Non-pigmented ciliary epithelial cell (primary cell): ENCODE data around the gene PGF.
"Not testable (repeated sequence)": the region's sequence is repeated elsewhere in the genome, so short reads cannot be mapped to it uniquely, and the experiment has no call there.

ENCODE experiments used
- DNase-seq: peaks from one replicate; pipeline ENCODE4 v3.0.0-alpha.2; 2010; ENCODE audit warnings: low read depth

PGF gene

DNA sequence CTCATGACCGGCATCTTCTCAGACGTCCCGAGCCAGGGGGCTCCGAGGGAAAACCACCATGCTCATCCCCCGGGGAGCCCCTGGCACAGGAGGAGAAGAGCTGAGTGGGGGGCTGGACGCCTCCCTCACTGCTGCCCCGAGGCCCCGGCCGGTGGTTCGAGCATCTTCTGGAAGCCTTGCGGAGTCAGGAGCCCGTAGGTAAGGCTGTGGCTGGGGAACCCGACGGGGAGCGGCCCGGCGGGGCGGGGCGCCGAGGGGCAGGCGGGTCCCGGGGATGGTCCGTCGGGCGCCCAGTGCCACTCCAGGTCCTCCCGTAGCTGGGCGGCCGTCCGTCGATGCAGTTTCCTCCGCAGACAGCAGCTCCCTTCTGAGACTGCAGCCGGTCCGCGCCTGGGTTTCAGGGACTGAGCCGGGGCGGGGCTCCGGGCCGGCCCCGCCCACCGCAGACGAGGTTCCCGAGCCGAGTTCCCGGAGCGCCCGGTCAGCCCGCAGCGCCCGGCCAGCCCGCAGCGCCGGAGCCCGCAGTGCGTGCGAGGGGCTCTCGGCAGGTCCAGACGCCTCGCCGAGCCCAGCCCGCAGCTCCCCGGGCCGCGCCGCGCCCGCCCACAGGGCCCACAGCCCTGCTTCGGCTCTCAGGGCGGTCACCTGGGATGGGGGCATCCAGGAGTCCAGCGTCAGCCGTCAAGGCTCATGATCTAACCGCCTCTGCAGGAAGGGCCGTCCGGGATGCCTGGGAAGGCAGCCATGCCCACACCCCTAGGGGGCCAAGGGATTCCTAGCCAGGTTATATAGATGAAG is at the start of gene PGF:
Gene PGF (minus strand): TSS at position 369 of the 798 bp plus-strand sequence. CDS start 355 bp downstream, at position 14.
- DNase-seq, result no peak

DNA sequence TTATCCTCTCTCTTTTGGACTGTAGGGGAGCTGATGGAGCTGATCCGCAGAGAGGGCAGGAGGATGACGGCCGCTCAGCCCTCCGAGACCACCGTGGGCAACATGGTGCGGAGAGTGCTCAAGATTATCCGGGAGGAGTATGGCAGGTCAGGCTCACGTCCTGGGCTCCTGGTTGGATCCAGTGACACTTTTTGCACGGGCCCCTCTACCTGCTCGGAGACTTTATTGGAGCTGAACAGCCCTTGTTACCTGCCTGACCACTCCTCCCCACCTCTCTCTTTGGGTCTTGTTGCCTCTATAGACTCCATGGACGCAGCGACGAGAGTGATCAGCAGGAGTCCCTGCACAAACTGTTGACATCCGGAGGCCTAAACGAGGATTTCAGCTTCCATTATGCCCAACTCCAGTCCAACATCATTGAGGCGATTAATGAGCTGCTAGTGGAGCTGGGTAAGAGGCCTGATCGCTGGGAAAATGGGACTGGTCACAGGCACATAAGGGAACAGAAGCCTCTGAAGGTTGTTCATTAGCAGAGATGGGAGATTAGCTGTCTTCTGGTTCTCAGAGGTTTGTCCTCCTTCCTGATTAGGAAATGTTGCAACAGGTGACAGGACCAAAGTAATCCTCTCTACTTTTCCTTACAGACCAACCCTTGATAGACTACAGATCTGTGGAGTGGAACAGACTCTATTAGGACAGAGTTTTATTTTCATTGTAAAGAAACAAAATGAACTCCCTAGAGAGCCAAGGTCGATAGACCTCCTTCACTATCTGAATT is 48.0 kb upstream of the PGF start:
- no peak for DNase-seq

DNA sequence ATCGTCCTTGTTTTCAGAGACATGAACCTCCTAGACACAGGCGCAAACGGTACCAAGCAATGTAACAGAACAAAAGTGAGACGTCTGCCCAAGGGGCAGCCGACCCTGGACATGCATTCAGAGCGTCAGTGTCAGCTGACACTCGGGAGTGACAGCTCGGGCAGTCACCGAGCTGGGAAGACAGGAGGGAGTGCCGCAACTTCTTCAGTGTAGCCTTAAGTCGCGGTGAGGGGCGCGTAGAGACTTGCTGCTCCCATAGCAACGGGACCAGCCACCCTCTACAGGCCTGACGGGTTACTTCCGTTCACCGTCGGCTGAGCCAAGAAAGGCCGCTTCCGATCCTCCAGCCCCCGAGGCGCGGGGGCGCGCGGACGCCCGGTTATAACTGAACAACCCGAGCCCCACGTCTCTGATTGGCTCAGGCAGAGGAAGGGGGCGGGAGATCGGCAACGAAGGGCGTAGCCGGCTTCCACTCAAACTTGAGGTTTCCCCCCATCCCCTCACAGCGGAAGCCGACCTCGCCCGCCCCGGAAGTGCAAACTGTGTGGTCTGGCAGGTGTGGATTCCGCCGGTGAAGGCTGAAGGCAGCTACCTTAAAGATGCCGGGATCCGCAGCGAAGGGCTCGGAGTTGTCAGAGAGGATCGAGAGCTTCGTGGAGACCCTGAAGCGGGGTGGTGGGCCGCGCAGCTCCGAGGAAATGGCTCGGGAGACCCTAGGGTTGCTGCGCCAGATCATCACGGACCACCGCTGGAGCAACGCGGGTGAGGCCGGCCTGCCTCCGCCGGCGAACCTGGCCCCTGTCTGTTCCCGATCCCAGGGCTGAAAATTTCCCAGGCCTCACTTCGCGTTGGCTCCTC is 47.2 kb upstream of the PGF start, which contains the start of gene EIF2B2:
Gene EIF2B2 (plus strand): TSS at position 530 of the 858 bp plus-strand sequence. CDS start 70 bp downstream, at position 600.
- DNase-seq, result peak; percentile 77

DNA sequence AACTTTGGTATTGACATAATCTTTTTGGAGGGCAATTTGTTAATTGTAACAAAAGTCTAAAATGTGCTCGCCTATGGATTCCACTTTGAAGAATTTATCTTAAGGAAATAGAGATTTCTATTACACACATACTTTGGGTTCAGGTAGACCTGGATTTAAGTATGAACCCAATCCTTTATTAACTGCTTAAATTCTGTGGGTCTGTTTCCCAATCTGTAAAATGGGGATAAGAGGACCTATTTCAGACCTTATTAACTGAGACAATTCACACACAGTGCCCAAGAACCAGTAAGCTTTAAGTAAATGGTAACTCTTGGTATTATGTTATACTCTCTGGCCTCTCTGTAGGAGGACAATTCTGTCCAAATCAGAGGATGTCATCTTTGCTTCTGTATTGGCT is 46.5 kb upstream of the PGF start:
- DNase-seq, result no peak

DNA sequence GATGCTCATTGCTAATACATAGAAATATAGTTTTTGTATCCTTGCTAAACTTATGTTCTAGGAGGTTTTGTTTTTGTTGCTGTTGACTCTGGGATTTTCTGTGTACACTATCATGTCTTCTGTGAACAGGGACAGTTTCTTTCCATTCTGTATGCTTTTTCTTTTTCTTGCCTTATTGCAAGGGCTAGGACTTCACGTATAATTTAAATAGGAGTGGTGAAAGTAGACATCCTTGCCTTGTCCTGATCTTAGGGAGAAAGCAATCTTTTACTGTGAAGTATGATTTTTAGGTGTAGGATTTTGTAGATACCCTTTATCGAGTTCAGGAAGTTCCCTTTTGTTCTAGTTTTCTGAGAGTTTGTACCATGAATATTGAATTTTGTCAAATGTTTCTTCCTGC is 45.9 kb upstream of the PGF start:
- no peak for DNase-seq

DNA sequence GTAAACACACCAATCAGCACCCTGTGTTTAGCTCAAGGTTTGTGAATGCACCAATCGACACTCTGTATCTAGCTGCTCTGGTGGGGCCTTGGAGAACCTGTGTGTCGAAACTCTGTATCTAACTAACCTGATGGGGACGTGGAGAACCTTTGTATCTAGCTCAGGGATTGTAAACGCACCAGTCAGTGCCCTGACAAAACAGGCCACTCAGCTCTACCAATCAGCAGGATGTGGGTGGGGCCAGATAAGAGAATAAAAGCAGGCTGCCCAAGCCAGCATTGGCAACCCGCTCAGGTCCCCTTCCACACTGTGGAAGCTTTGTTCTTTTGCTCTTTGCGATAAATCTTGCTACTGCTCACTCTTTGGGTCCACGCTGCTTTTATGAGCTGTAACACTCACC is 40.4 kb upstream of the PGF start:
- DNase-seq, result not testable (repeated sequence)

DNA sequence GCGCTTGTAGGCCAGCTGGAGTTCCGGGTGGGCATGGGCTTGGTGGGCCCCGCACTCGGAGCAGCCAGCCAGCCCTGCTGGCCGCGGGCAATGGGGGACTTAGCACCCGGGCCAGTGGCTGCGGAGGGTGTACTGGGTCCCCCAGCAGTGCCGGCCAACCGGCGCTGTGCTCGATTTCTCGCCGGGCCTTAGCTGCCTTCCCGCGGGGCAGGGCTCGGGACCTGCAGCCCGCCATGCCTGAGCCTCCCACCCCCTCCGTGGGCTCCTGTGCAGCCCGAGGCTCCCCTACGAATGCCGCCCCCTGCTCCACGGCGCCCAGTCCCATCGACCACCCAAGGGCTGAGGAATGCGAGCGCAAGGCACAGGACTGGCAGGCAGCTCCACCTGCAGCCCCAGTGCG is 38.8 kb upstream of the PGF start:
- not testable (repeated sequence) for DNase-seq

DNA sequence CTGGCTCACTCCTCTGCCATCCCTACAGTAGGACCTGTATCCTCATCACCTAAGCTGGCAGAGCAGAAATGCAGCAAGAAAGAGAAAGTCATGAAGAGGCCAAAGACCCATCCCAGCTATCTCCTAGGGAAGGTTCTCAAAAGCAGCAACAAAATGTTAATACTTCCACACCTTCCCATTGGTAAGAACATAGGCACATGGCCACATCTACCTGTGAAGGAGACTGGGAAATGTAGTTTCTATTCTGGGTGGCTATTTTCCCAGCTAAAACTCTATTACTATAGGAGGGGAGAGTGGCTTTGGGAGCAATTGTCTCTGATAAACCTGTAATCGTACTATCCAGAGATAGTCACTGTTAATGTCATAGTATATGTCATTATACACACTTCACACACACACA is 33.6 kb upstream of the PGF start:
- no peak for DNase-seq

DNA sequence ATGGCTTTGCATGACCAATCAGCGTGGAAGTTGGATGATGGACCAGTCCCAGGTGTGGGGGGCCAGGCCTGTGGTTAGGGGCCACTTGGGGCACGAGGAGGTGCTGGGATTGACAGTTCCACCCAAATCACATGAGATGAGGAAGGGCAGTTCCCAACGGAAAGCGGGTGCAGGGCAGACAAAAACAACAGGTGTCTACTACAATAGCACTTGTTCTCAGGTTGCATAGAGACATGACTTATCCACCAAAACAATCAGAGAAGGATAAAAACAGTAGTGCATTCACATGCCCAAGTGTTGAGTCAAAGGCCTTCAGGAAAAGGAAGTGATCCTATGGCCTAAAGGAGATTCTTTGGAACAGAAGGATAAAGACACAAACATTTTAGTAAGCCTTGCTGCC is 32.7 kb upstream of the PGF start:
- DNase-seq, result no peak

DNA sequence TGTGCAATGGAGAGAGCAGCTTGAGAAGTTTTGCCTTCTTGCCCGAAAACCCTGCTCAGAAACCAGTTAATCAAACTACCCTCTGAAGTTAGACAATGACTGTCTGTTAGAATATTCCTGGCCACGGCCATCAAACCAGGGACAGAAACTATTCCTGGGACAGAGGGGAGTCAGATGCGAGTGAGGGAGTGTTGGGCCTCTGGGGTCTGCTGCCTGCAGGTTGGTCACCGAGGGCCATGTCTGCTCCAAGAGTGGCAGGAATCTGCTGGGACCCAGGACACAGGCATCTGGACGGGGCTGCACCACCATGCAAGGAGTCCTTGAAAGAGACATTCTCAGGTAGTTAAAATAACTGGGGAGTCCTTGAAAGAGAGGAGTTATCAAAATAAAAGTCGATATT is 30.4 kb upstream of the PGF start:
- no peak for DNase-seq

DNA sequence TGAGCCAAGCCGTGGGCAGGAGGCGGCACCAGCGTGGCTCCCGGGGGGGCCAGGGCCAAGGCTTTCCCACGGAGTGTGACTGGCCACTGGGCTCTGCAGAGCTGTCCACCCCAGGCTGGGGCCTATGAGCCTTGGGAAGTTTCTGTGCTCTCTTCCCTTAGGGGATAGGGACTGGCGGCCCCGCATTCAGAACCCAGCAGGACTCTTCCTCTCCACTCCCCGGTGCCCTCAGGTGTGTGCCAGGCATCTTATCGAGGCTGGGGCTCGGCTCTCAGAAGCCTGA is 29.6 kb upstream of the PGF start:
- DNase-seq, result no peak

DNA sequence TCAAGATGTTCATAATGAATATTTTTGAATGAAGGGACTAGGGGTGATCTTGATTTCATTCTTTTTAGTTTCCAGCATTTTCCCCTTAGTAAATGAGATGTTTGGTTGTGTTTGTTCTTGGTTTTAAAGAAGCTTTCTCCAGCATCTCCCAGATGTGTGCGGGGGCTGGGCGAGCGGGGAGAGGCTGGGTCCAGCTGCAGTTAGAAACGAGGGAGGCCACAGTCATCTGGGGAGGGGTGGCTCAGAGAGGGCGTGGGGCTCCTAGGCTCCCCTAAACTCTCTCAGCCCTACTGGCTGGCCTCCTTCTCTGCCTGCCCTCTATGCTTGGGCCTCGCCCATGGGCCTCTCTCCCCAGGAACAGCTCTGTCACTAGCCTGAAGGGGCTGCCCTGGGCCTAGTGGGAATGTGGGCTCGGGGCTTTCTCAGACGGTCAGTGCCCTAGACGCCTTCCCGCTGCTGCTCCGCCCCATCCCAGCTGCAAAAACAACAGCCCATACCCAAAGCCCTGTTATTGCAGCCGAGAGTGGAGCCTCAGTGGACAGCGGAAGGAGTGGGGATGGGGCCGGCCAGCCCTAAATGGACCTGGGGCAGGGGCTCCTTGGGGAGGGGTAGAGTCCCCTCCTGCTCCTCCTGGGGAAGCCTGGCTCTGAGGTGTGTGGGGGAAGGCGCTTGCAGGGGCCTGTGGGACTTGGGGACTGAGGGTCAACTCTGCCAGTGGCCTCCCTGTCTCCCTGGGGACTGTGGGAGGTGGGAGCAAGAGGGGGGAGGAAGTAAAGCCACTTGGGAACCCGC is 29.0 kb upstream of the PGF start:
- DNase-seq, result no peak

DNA sequence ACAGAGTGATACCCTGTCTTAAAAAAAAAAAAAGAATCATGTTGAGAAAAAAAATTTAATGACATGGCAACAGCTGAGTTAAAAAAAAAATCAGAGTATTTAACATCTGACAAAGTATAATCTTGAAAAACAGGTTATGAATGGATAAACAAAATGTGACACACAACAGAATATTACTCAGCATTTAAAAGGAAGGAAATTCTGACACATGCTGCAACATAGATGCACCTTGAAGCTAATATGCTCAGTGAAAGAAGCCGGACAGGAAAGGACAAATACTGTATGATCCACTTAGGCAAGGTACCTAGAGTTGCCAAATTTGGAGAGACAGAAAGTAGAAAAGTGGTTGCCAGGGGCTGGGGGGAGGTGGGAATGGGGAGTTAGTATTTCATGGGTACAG is 27.9 kb upstream of the PGF start:
- no peak for DNase-seq

DNA sequence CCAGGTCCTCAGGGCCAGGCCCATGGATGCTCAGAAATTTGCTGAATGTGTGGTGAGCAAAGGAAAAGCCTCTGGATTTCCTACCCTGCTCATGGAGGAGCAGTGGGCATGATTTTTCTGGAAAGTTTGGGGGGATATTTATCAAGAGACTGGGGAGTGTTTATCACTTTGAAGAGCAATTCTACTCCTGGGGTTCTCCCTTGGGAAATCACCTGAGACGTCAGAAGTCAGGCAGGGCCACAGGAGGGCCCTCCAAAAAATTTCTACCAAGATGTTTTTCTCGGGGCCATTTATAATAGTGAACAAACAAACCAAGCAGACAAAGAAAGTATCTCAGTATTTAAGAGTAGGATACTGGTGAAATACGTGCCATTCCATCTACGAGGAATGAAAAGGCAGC is 27.3 kb upstream of the PGF start:
- DNase-seq, result no peak

DNA sequence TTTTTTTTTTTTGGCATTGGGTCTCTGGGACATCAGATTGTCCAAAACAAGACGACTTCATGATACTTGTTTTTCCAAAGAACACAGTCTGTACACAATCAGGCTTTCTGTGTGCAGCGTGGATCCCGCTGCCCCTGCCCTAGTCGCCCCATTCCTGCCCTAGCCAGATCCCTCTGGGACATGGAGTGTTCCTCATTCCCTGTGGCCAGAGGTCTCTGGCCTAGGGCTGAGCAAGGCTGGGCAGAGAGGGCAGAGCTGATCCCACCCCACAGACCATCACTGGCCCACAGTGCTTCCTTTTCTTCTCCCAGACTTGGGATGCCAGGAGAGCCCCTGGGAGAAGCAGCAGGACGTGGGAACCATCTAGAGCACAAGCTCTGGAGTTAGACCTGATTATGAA is 26.4 kb upstream of the PGF start:
- DNase-seq, result no peak

DNA sequence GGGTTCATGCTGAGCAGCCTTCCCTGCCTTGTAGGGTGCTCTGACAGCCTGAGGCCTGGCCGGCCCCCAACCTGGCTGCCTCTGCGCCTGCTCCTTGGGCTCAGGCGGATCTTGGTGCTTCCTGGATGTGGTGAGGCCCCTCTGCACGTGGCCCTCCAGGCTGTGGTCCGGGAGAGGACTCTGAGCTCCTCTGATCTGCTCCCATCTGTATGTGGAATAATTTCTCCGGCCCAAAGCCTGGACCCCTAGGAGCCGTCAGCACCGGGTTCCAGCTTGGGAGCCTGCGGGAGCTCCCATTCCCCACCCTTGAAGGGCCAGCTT is 26.0 kb upstream of the PGF start:
- DNase-seq, result no peak

DNA sequence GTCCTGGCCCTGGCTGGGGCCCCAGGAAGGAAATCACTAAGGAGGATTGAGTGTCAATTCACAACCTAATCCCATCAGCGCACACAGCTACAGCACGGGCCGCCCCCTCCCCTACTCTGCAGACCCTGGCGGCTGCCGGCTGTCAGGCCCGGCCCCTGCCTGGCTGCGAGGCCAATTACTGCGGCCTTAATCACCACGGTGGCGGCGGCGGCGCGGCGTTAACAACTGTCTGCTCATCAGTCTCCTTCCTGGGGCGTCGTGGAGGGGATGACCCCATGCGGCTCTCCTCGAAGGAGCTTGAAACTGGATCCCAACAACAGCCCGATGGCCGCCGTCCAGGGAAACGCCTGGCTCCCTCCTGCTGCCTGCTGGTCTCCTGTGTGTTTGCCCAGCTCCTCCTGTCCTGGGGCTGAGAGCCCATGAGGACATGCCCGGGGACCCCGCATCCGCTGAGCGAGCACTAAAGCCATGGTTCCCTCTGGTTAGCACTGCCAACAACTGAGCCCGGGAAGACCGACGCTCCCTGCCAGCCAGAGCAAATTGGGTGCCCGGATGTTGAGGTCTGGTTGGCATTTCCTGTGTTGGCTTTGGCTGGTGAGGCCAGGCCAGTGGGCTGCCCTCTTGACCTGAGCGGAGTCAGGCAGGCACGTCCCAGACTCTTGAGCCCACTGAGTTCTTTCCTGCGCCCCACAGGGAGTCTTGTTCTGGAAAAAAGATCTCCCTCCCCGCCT is 25.5 kb upstream of the PGF start:
- DNase-seq, result no peak

DNA sequence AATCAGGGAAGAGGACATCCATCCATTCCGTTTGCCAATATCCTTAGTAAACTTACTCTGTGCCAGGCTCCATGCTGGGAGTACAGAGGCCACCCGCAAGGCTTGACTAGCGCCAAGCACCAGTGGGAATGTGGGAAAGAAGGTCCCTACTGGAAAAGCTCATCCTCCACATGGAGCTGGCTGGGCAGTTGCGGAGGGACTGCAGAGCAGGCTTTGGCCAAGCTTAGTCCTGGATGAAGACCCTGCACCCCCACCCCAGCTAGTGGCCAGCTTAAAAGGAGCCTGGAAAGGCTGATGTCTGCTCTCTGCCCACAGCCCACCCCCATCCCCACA is 25.0 kb upstream of the PGF start:
- DNase-seq, result no peak

DNA sequence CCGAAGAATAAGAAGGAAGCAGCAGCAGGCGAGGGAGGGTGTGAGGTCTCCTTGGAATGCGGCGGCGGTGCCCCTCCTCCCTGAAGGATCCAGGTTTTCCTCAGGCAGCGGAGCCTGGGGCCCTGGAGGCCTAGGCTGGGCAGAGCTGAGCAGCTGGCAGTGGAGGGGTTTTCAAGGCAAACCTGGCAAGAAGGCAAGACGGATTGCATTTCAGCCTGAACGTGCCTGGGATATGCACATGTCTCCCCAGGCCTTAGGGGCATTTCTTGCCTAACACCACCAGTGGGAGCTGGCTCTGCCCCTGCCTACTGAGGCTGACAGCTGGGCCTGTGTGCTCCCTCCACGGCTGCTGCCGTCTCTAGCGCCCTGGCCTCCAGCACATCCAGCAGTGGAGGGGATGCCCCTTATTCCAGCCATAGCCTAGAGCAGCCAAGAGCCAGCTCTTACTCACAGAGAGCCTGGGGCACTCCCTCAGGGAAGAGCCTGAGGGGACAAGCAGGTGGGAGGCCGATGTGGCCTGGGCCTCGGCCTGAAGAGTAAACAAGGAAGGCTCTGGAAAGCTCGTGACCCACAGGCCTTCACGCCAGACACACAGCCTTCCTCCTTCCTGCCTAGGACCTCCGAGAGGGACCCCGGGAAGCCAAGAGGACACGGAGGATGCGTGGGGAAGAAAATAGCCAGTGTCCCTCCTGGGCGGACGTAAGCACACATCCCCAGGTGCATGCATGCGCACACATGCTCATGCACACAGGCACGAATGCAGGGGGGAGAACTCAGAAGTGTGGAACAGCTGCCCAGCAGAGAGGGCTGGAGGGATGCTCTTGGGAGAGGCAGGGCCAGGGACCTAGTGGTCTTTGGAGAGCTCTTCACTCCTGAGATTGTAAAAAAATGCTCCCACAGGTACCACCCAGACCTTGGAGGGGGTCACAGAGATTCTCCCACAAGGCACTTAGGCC is 24.3 kb upstream of the PGF start:
- DNase-seq, result no peak

DNA sequence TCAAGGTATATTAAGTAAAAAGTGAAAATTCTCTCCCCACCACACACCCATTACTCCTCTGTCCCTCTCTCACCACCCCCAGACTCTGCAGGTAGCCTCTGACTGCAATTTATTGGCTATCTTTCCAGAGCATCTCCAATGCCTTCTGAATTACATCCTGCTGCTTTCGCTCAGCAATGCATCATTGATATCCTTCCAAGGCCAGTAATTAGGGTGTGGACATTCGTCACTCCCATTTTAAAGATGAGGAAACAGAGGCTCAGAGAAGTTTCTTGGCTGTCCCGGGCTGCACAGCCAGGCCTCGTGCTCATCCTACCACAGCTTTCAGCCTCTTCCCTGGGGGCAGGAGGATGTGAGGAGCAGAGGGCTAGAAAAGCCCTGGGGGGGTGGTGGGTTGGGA is 23.6 kb upstream of the PGF start:
- no peak for DNase-seq
